HTR-8/SVneo (cell line): ENCODE data around the gene SAMD11.
"Not testable (repeated sequence)": the region's sequence is repeated elsewhere in the genome, so short reads cannot be mapped to it uniquely, and the experiment has no call there.

Experiments used
- DNase-seq: peaks from one replicate; pipeline ENCODE4 v3.0.0; 2011; ENCODE audit warnings: low spot score, mixed read lengths; ENCODE audit not compliant: insufficient read length
- FAIRE-seq: peaks from 2 replicates; lab custom pipeline; 2011; peaks lifted over from hg19 to GRCh38; lab: Jason Lieb, UNC

SAMD11 gene

DNA sequence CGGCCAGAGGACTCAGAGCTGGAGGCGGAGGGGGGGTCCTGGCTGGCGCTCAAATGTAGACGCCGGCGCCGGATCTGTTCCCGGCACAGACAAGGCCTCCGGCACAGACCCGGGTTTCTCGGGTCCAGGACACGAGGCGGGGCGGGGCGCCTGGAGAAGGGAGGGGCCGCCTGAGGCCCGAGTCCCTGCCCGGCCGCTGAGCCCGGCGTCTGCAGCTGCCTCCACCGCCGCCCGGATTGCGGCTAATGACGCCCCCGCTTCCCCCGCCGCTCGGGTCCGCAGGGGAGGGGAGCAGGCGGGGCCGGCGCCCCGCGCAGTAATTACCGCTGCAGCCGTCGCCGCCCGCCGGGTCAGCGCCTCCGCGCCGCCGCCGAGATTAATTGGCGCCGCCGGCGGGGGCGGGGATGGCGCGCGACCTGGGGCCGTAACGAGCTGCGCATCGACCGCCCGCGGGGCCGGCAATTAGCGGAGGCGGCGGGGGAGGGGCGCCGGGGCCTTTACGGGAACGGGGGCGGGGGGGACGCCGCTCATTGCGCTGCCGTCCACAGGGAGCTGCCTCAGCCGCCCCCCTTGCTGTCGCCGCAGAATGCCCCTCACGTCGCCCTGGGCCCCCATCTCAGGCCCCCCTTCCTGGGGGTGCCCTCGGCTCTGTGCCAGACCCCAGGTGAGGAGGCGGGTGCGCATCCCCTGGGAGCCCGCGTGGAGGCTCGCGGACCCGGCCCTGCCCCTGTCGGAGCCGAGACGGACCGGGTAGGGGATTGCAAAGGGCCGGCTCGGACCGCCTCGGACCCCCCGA lies 18.1 kb downstream of the SAMD11 start:
- no peak for DNase-seq
- no peak for FAIRE-seq

- no peak for FAIRE-seq
These were observed 18.7 kb downstream of the SAMD11 start for GRCh38 chr1:942411-942821.

DNA sequence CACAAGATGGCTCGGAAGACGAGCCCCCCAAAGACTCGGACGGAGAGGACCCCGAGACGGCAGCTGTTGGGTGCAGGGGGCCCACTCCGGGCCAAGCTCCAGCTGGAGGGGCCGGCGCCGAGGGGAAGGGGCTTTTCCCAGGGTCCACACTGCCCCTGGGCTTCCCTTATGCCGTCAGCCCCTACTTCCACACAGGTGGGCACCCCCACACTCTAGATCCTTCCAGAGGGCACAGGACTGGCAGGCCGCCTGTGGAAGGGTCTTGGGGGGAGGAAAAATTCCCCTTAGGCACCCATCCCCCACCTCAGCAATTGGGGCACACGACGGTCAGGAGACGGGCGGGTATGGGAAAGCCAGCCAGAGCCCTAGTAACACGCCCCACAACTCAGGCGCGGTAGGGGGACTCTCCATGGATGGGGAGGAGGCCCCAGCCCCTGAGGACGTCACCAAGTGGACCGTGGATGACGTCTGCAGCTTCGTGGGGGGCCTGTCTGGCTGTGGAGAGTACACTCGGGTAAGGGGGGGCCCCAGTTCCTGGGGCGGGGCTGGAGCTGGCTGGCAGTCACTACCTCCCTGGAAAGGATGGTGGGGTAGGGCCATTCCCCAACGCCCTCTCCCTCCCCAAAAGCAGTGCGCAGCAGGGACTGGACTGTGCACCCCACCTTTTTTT lies 19.3 kb downstream of the SAMD11 start:
- FAIRE-seq (no peak), DNase-seq (no peak)

More at GRCh38 chr1:942411-942821, 18.7 kb downstream of the SAMD11 start:
- DNase-seq = no peak

DNA sequence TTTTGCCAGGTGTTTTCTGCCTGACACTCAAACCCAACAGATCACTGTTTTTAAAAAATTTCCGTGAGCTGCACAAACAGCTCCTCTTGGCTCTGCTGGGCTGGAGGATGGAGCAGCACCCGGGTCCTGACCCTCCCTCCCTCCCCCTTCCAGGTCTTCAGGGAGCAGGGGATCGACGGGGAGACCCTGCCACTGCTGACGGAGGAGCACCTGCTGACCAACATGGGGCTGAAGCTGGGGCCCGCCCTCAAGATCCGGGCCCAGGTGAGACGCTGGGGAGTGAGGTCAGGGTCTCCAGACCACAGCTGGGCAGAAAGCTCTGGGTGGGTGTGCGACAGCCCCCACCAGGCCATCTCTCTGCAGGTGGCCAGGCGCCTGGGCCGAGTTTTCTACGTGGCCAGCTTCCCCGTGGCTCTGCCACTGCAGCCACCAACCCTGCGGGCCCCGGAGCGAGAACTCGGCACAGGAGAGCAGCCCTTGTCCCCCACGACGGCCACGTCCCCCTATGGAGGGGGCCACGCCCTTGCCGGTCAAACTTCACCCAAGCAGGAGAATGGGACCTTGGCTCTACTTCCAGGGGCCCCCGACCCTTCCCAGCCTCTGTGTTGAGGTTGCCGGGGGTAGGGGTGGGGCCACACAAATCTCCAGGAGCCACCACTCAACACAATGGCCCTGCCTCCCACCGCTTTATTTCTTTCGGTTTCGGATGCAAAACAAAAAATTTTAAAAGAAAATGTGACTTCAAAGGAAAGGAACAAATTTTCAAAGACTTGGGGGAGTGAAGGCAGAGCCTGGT lies 20.0 kb downstream of the SAMD11 start:
- DNase-seq (no peak), FAIRE-seq (no peak)

DNA sequence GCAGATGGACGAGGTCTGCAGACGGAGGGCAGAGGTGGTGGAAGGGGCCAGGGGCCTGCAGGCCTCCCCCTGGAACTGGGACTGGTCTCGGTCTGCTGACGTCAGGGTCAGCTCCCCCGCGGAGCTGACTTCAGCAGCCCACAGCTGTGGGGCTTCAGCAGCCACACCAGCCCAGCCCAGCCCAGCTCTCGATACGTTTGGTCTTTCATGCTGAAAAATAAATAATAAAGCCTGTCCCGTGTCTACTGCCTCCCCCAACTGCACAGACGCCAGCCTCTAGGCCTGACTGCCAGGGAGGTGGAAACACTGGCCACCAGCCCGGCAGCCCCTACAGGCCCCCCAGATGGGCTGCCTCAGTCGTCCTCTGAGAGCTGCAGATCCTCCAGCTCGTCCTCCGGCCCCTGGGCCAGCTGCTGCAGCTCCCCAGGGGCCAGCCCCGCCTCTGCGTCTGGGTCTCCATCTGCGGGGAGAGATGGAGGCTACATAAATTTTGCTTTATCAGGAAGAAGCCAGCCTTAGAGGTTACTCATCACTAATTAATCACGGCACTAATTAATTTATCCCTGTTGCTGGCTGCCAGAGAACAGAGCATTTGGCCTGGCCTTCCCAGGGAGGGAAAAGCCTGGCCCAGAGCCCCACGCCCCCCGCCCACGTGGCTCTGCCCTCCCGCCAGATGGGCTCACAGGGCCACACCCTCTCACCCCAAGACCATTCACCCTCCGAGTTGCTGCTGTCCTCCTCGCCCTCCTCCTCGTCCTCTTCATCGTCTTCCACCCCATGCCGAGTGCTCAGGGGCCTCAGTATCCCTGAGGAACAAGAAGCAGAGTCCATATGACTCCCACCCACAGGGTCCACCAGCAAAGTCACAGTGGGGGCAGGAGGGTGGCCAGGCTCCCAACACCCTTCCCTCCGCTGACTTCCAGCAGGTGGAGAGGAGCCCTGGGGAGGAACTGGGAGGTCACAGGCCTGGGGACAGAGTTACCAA lies 20.9 kb downstream of the SAMD11 start:
- FAIRE-seq = no peak
- no peak for DNase-seq

DNA sequence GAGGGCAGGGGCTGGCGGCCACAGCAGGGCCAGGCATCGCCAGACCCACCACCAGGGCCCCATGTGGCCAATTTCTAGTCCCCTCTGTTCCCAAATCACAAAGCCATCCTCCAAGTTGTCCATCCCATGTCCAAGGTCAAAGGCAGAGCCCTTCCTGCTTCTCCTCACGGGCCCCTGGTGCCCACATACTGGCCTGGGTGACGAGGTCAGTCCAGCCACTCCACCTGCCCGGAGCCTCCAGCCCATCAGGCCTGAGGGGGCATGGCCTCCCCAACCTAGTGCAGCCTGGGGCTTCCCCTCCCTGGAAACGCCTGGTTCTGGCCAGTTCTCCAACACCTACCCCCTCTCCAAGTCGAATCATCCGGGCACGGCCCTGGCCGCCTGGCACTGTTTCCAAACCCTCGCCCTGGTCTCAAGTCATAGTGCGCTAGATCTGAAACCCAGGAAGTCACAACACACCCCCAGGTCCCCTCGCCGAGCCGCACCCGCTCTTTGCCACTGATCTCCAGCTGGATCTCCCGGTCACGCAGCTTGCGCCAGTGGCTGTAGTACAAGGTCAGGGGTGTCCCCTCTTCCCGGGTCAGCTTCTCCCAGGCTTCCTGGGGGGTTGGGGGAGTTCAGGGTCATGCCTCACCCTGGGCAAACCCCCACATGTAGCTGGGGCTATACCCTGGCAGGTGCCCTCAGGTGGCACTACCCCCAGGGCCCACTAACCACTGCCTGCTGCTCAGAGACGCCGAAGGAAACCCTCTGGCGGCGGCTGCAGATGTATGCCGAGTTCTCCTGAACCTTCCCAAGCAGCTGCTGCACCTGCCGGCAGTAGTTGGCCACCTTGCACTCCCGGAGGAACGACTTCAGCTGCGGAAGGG lies 22.2 kb downstream of the SAMD11 start:
- DNase-seq (no peak), FAIRE-seq (no peak)

DNA sequence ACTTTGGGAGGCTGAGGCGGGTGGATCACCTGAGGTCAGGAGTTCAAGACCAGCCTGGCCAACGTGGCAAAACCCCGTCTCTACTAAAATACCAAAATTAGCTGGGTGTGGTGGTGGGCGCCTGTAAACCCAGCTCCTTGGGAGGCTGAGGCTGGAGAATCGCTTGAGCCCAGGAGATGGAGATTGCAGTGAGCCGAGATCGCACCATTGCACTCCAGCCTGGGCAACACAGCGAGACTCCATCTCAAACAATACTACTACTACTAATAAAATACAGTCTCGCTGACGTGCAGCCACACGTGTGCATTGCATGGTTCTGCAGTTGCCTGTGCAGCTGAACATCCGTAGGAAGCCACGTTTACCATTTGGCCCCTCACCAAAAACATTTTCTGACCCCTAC lies 23.1 kb downstream of the SAMD11 start:
- not testable (repeated sequence) for DNase-seq, FAIRE-seq

DNA sequence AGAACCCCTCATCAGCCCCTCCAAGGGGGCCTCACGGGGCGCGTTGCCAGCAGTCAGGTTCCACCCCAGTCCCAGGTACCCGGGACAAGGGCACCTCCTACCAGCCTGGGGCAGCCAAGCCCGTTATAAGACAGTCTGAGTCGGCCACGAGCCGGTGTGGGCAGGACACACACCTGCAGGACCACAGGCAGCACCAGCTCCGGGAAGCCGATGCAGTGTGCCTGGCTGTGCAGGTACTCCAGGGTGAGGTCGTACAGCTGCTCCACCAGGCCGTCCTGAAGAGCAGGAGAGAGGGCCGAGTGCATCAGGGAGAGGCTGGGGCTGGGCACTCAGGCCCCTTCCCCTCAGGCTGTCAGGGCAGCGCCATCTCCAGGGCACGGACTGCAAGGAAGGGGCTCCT lies 24.2 kb downstream of the SAMD11 start:
- FAIRE-seq = no peak
- DNase-seq = no peak

DNA sequence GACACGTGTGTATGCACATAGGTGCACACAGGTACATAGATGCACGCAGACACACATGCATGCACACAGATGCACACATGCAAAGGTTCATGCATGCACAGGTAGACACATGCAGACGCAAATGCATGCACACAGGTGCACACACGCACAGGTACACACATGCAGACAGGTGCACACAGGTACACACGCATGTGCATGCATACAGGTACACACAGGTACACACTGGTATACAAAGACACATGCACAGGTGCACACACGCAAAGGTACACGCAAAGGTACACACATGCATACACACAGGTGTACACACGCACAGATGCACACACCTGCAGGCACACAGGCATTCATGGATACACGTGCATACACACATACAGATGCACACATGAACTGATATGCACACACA lies 26.5 kb downstream of the SAMD11 start:
- FAIRE-seq (peak; percentile 92), DNase-seq (no peak)

- FAIRE-seq = no peak
- DNase-seq = no peak
These were observed 27.2 kb downstream of the SAMD11 start for GRCh38 chr1:950881-951280.

- no peak for FAIRE-seq
- DNase-seq = no peak
These were observed 27.6 kb downstream of the SAMD11 start for GRCh38 chr1:951364-951763.

DNA sequence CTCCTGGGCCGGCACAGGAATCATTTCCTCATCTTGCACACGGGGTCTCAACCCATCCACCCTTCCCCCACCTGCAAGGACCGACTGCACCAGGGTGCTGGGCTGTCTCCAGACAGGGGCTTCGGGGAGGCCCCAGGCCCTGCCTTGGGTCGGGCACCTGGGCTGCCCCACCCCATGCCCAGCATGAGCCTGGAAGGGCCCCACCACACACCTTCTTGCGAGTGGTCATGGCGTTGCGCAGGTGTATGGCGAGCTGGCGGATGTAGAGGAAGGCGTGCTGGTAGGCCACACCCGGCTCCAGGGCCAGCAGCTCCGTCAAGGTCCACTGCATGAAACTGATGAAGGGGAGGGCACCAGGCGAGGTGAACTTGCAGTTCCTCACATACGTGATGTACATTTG lies 28.5 kb downstream of the SAMD11 start:
- DNase-seq (no peak), FAIRE-seq (no peak)

DNA sequence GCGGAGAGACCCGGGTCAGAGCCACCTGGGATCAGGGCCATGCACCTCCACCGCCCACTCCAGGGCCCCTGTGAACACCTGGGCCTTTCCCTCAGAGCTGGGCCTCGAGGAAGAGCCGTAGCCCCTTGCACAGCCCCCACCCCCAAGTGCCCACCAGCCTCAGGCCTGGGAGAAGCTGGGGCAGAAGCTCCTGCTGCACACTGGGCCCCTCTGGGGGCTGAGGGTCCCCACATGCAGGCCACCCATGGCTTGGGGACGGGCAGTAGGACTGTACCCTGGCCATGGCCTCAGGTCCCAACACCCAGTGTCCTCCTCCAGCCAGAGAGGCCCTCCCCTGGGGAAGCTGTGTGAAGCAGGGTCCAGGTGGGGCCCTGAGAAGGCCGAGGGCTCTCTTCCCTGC lies 28.9 kb downstream of the SAMD11 start:
- DNase-seq (no peak), FAIRE-seq (no peak)

- DNase-seq (no peak), FAIRE-seq (no peak)
These were observed 30.0 kb downstream of the SAMD11 start for GRCh38 chr1:953524-954320.

DNA sequence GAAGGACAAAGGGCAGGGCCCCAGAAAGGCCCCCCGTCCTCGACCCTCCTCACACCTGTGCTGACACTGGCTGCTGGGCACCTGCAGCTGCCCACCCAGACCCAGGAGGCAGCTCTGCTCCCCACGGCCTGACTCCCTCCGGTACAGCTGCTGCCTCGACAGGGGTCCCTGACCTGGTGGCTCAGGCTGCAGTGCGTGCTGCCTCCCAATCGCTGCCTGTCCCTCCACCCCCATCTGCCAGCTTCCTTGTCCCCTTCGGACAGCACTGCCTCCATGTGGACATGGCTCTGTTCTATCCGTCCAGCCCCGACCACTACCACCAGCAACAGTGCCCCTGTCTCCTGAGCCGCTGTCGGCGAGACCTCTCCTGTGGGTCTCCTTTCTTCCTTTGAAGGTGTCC lies 31.2 kb downstream of the SAMD11 start:
- no peak for FAIRE-seq
- no peak for DNase-seq

- DNase-seq (no peak), FAIRE-seq (no peak)
These were observed 31.8 kb downstream of the SAMD11 start for GRCh38 chr1:955474-955873.

DNA sequence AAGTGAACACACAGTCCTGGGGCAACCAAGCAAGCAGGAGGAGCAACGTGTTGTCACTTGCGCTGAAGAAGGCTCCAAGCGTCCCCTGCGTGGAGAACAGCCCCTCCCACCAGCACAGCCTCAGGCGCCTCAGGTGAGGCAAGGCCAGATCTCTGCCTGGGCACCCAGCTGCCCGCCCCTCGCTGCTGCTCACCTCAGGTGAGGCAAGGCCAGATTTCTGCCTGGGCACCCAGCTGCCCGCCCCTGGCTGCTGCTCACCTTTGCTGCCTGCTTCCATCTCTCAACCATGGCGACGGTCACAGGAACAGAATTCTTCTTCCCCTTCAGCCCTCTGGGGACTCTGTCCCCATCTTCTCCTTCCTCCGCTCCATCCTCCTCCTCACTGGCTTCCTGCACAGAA lies 32.9 kb downstream of the SAMD11 start:
- FAIRE-seq (no peak), DNase-seq (no peak)
